GM11168 (cell line): ENCODE data around the gene UNC5A.

ENCODE experiments used
- in situ Hi-C: fragments of 300-500 bp; cut with MboI; formaldehyde crosslinking; loops from one replicate; pipeline ENCODE4 v1.12.0; 2022; ENCODE audit warnings: low sequenced_read_pairs; ENCODE audit not compliant: unreplicated experiment

UNC5A gene

DNA sequence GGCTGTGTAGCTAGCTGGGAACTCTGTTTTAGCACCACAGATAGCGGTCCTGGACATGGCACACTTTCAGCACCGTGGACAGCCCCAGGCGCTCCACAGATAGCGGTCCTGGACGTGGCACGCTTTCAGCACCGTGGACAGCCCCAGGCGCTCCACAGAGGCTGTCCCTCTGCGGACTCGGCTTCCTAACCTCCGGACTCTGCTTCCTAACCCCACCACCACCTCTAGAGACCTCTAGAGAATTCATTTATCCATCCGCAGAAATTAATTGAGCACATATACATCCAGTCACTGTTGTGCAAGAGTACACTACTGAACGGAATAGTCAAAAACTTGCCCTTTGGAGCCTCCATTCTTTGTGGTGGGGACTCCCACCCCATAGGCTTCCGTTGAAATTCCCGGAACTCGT lies 27.4 kb downstream of the UNC5A start:
- in situ Hi-C loops, result no loop called here

- in situ Hi-C loops, result no loop called here
Measured at GRCh38 chr5:176843673-176844072, 33.3 kb downstream of the UNC5A start.

- in situ Hi-C loops, result no loop called here
Measured at GRCh38 chr5:176844281-176844680, 33.9 kb downstream of the UNC5A start.

- in situ Hi-C loops, result no loop called here
Measured at GRCh38 chr5:176844706-176845391, 34.5 kb downstream of the UNC5A start.

- in situ Hi-C loops, result no loop called here
Measured at GRCh38 chr5:176845392-176845713, 35.0 kb downstream of the UNC5A start.

DNA sequence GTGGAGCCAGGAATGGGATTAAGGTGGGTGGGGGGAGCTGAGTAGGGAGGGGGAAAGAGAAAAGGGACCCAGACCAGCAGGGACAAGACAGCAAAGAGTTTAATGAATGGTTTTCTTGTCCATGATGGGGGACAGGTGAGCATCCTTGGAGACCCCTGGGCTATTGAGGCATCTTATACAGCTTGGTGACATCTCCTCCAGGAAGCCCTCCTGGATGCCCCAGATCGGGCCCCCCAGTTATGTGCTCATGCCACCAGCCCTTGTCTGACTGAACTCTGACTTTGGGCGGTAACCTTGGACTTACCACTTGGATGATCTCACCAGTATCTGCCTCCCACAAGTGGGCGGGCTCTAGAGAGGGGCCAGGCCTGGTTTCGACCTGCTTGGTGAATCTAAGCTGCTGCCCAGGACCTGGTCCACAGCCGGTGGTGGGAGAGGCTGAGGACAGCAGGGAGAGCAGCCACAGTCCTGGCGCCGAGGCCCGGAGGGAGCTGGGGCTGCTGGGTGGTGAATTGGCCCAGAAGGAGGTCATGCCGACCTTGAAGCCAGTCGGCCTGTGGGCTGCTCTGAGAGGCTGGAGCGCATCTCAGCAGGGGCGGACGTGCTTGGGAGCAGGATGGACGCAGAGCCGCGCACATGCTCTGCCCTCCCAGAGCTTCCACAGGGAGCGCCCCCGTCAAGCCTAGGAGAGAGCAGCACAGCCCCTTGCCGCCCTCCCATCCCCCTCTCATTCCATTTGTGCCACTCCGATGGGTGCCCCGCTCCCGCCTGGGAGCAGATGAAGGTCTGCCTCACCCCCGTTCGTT lies 36.2 kb downstream of the UNC5A start:
- in situ Hi-C loops, result no loop called here

DNA sequence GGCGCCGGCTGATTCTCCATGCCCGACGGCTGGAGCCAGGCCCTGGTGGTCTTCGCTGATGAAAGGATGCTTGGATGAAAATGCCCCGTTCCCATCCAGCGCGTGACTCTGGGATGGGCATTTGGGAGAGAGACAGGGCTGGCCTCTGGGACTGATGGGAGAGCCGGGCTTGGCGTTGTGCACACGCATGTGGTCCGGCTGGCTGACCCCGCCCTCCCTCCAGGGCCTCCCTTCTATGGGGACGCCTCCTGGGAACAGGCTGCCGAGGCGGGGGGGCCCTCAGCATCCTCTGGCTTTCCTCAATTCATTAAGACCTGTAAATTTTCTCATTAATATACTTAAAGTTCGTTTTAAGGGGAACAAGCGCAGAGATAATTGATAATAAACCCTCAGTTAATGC lies 36.8 kb downstream of the UNC5A start:
- in situ Hi-C loops, result no loop called here

DNA sequence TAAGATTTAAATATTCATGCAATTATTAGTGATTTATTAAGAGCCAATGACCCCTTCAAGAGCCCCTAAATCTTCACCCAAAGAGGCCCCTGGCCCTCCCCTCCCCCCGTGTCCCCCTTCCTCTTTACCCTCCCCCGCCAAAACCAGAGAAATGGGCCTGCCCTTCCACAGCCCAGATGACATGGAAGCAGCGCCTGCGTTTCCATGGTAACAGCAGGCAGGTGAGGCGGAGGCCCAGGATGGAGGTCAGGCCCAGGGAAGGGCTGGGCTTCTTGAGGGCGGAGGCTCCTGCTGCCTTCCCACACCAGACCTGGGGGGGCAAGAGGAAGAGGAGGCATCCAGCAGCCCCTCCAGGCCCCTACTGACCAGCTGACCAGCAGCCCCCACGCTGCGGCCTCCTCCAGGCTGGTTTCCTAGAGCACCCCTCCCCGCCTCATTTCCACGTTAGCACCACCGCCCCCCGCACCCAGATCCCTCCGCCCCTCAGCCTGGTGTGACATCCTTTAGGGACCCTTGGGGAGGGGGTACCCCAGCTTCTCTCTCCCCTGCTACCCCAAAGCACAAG lies 37.4 kb downstream of the UNC5A start:
- in situ Hi-C loops, result no loop called here

GRCh38 chr5:176848651-176849050 lies 38.3 kb downstream of the UNC5A start:
- in situ Hi-C loops, result no loop called here

- in situ Hi-C loops, result no loop called here
Measured at GRCh38 chr5:176849611-176850227, 39.4 kb downstream of the UNC5A start.

- in situ Hi-C loops, result no loop called here
Measured at GRCh38 chr5:176850371-176851245, 40.2 kb downstream of the UNC5A start.

DNA sequence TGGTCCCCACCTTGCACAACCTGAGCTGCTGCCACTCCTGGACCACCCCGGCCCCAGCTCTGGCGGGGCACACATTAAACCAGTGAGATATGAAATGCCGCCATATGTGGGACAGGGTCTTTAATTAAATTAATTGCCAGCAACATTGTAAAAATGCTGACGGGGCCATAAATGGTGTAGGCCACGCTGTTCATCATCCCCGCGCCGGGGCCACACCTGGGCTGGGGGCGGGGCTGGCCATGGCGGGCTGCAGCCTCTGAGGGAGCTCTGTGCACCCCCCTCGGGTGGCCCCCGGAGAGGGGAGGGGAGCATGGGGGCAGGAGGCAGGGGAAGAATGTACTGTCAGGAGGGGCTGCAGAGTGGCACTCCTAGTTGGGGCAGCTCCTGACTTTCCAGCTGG lies 41.0 kb downstream of the UNC5A start:
- in situ Hi-C loops, result no loop called here

DNA sequence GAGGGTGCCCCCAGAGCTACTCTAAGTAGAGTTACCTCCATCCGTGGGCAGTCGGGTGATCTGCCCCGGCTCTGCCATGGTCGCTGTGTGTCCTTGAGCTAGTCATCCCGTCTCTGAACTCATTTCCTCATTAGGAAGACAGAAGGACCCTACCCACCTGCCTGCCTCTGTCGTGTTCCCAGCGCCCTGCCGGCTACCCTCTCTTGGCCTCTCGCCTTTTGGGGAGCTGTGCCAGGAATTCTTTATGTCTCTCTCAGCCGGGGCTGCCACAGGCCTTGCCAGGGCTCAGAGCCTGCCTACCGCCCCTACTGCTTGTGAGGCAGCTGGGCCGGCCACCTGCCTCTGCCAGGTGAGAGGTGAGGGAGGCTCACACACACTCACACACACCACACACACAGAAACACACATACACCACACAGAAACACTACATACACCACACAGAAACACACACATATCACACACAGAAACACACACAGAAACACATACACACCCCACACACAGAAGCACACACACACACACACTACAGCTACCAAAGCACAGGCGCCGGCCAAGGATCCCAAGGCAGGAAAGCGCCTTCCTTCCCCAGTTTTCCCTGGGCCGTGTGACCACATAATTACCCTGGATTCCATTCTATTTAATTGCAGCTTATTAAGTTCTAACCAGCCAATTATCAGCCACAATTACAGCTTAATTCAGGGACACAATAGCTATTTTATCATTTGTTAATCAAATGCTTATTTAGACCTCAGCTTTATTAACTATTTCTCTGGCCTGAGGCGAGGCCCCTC lies 41.7 kb downstream of the UNC5A start:
- in situ Hi-C loops, result no loop called here

DNA sequence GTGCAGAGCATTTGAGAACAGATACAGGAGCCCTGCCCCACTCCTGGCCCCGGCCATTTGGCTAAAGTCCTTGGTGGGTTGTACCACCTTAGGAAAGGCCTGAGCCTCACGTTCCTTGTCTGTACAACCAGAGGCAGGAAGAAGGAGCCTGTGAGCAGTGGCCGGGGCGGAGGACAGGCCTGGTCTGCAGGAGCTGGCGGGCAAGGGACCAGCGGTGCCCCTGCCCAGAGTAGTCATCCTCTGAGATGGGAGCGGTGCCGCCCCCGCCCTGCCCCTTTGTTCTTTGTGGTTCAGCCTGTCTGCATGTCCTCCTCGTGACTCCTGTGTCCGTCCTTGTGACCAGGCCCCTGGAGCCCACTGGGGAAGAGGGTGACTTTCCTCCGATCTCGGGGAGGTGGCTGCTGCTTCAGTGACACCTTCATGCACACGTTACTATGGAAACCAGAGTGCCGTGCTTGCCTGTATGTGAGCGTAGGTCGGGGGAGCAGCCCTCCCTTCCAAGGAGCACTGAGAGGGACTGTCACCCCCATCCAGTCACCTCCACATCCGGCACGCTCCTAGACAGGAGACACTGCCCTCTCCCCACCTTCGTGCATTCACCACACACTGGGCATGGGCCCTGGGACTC lies 42.9 kb downstream of the UNC5A start:
- in situ Hi-C loops, result no loop called here

DNA sequence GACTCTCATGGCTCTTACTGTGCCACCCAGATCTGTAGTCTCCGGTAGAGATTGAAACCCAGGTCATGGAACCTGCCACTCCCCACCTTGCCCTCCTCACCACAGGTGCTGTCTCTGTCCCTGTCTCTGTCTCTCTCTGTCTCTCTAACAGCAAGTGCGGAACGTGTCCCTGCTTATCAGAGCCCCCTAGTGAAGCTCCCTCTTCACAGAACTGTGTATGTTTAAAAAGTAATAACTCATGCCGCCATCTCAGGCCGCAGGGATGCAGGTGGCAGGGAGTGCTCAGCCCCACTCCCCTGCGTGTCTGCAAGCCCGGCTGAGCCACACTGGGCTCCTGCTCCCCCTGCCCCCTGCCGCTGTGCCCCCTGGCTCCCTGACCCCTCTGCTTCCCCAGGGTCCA lies 43.8 kb downstream of the UNC5A start:
- in situ Hi-C loops, result no loop called here

DNA sequence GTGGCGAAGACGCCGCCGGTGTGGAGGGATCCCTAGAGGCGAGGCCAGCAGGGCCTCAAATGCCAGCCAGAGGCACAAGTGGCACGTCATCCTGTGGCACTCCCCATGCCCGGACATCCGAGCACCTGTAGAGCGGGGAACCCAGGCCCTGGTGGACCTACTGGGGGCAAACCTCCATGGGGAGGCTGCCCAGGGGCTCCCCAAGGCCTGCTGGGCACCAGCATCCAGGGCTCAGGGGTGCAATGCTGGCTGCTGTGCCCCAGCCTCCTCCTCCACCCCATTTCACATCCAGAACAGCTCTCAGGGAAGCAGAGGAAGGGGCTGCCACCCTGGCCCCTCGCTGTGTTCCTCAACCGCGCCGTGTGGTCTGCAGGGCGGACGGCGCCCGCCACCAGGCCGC lies 45.2 kb downstream of the UNC5A start:
- in situ Hi-C loops, result no loop called here

DNA sequence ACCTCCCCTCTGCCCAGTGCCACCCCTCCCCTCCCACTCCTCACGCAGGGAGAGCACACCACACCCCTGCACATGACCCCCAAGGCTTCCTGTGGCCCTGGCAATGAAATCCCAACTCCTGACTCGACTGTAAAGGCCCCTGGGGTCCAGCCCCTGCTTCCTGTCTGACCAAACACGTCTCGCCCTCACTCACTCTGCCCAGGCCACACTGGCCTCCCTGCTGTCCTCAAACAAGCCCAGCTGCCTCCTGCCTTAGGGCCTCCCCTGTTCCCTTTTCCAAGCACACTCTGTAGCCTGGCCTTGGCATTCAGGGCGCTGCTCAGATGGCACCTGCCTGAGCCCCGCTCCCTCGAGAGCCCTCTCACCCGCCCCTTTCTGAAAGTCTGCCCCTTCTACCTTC lies 46.4 kb downstream of the UNC5A start:
- in situ Hi-C loops, result no loop called here

DNA sequence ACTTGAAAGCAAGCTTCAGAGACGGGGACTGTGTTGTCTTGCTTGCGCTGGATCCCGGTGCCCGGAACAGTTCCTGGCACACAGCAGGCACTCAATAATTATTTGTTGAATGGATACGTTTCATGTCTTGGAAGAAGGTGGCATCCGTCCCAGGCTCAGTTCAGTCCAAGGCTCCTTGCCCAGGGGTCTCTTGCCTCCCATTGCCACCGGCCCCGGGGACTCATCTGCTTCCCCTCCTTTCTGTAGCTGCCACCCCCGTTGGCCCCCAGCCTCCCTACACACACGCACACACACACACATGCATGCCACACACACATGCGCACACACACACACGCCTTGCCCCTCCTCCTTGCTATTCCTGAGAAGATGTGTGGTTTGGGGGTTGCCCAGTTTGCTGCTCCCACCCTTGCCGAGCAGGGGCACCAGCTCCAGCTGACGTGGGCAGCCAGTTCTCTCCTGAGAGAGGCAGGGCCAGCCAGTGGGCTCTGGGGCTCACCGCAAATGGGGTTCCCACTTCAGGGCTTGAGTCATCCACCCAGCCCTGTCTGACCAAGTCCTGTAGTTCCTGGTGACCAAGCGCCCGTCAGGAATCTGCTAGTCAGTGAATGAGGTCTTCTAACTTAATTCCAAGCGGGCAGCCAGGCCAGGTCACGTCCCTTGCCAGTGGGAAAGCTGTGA lies 47.0 kb downstream of the UNC5A start:
- in situ Hi-C loops, result no loop called here

DNA sequence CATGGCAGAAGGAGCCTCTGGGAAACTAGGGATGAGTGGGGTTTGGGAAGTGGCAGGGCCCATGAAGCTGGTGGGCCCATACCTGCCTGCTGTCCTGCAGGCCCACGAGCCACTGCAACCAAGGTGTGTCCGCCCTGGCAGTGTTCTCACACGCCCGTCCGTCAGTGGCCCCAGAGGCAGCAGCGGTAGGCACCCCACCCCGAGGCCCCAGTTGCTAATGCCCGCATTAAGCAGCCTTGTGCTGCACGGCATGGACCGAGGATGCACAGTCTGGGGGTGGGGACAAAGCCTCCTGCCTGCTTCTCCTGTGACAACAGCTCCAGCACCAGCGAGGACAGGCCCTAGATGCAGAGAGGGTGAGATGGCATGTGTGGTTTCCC lies 47.5 kb downstream of the UNC5A start:
- in situ Hi-C loops, result no loop called here
